ENCODE results near the gene HES3.

Gene HES3

GRCh38 chr1:6246497-6247467 is 2.8 kb downstream of the HES3 start:
- DNase-seq, result peak; percentile 70

DNA sequence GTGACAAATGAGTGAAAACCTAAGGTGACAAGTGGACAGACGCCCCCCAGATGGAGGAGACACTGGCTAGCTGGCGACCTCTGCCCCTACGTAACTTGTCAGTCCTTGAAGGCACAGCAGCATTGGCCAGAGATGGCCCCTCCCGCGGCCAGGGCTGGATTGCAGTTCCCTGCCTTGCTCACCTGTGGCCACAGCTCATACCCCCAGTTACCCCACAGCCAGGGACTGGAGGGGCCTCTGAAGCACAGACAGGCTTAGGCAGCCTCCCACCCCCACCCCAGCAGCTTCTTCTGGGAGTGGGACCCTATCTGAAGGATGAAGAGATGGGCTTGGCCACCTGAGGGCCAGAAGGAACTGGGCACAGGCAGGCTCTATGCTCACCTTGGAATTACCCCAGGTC is 3.7 kb downstream of the HES3 start:
- no peak for DNase-seq

DNA sequence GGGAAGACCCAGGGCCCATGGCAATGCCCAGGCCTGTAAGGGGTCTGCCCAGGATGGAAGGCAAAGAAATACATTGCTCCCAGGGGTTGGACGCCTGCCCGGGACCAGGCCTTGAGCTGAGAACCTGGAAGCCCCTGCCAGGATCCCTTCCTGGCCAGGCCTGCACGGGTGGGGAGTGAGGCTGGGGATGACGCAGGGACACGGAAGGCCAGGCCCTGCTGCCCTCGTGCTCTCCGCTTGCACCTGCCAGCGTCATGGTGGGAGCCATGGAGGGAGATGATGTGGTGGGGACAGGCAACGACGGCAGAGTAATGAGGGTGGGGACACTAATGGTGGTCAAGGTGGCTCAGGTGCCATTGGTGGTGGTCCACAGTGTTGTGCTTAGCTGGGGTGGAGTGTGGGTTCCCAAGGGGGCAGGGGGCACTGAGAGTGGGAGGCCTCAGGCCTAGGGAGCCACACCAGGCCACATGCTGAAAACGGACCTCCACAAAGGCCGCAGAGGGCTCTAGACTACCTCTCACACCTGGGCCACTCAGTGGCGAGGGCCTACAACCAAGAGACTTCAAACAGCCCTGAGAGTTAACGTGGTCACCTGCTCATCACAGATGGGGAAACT is 4.3 kb downstream of the HES3 start:
- DNase-seq, result no peak

- DNase-seq, result no peak
Measured at GRCh38 chr1:6248932-6249738, 5.2 kb downstream of the HES3 start.

DNA sequence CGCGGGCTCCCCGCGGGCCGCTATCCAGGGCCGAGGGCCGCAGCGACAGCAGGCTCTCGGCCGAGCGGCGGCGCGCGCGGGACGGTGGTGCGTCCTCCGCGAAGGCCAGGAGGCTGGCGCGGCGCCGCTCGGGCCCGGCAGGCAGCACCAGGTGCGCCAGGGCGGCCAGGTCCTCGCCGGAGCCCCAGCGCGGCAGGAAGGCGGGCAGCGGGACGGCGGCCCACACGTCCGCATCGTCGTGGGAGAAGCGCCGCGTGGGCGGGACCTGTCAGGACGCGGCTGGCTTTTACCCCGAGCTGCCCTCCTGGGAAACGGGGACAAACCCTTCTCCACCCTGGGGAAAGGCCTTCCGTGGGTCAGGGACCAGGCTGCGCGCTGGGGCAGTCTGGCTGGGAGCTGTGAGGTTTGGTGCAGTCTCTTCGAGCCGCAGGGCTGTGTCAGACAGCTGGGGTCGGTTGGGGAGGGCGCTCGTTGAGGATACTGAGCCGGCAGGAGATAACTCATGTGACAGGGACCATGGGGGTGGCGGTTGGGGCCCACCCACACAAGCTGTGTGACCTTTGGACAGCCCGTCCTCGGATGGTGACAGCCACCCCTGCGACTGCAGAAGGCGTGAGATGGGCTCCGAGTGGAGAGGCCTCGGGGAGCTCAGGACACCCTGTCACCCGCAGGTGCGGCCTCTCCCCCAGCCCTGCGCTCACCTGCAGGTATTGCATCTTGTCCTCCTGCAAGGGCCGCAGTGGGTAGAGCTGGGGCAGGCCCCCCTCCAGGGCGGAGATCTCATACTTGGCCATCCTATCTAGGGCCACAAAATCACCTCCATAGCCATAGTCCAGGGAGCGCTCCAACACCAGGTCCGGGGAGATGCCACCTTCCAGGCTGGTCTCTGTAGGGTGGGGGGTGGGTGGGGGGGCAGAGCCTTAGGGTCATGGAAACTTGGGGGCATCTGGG is 6.0 kb downstream of the HES3 start:
- no peak for DNase-seq

- no peak for DNase-seq
Measured at GRCh38 chr1:6251233-6251632, 7.3 kb downstream of the HES3 start.

GRCh38 chr1:6251681-6252373 is 7.8 kb downstream of the HES3 start:
- no peak for DNase-seq

DNA sequence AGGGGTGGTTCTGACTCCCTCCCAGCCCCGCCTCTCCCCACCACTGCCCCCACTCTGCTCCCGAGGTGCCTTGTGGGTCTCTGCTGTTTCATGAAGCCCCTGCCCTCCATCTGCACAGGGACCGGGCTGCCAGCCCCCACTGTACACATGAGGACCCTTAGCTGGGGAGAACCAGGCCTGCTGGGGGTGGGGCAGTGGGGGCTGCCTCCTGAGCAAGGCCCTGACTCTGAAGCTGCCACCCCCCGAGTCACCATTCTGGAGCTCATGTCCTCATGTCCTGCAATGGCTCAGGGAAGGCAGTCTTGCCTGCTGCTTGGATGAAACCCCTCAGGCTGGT is 8.4 kb downstream of the HES3 start:
- no peak for DNase-seq

GRCh38 chr1:6253380-6253779 is 9.4 kb downstream of the HES3 start:
- DNase-seq, result no peak

DNA sequence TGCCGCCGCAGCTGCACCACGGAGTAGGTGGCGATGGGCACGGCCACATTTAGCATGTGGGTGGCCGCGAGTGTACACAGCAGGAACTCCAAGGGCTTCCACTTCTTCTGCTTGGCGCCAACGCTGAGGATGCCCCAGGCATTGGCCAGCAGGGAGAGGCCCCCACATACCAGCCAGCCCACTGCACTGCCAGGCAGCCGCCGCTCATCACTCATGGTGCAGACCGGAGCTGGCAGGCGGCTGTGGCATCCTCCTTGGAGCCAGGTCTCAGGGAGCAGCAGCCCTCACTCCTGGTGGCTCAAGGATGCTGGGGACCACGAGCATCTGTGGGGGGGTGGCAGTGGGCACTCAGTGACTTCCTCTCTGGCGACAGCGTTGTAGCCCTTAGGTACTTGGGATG is 10.7 kb downstream of the HES3 start:
- no peak for DNase-seq

GRCh38 chr1:6256645-6257044 is 12.7 kb downstream of the HES3 start:
- no peak for DNase-seq

DNA sequence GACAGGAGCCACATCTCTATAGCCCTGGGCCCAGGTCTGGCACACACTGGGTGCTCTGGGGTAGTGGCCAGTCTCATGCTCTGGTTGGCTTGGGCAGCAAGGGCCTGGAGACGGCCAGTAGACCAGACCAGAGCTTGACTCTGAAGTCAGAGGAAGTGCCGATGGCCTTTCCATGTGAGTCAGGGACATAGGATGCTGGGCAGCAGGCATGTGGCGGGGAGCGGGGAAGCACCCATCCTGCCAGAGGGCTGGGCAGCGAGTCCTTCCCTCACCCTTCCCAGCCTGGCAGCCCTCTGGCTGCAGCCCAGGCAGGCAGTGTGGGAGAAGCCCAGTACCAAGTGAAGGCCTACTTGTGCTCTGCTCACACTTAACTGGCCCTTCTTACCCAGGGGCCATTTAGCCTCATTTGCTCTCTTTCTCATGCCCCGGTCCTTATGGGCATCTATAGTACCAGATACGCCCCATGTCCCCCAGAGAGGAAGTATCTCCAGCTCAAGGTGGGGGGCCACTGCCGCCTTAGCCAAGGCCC is 13.6 kb downstream of the HES3 start:
- no peak for DNase-seq

DNA sequence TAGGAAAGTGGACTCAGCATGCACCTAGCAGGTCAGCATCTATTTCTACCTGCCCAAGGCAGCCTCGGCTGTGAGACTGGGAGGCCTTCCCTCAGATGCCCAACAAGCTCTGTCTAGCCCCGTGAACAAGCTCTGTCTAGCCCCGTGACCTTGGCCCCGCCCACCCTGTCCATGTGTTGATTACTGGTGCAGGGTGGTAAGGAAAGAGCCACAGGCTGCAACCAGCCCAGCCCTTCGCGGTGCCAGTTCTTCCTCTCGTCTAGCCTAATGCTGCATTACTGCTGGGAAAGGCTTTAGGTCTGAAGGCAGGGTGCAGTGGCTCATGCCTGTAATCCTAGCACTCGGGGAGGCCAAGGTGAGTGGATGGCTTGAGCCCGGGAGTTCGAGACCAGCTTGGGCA is 14.7 kb downstream of the HES3 start:
- no peak for DNase-seq

GRCh38 chr1:6259491-6260362 is 15.7 kb downstream of the HES3 start:
- peak; percentile 70 for DNase-seq

GRCh38 chr1:6260433-6260934 is 16.5 kb downstream of the HES3 start:
- DNase-seq, result no peak

GRCh38 chr1:6260961-6261614 is 17.1 kb downstream of the HES3 start, which contains the start of gene GPR153:
TSS of gene GPR153 (minus strand) at chr1:6261098. CDS start at chr1:6254905, 6,193 bp downstream.
- peak; percentile 4 for DNase-seq

GRCh38 chr1:6261615-6261995 is 17.6 kb downstream of the HES3 start:
- DNase-seq, result no peak

DNA sequence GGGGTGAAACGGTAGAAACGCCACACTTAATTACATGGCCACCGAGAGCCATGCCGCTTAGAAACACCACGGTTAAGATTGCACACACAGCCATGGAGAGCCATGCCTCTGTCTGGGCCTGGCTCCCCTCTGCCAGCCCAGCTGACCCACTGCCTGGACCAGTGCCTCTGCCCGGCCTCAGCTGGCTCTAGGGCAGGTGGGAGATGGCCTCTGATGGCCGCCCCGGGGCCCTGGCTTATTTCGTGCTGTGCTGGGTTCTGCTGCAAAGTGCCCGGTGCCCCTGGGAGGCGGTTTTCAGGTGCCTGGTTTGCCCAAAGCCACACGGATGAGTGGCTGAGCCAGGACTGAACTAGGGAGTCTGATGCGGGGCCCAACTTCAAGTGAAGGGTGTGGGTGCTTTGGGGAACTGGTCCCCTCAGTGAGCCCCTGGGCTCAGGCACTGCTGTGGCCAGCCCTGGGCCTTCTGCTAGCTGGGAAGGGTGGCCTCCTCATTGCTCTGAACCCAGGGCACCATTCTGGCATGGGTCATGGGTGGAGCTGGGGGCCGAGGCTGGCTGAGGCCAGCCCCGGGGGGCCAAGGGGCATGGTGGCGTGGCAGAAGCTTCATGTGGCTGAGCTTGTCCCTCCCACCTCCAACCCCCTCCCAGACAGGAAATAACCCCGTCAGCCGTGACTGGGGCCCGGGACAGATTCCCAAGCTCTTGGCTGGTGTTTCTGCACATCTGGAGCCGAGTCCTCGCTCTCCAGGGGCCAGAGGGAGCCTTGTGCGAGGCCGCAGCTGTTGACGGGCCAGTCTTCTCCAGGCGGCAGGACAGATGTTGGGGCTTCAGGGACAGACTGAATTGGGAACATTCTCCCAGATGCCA is 18.8 kb downstream of the HES3 start:
- no peak for DNase-seq

DNA sequence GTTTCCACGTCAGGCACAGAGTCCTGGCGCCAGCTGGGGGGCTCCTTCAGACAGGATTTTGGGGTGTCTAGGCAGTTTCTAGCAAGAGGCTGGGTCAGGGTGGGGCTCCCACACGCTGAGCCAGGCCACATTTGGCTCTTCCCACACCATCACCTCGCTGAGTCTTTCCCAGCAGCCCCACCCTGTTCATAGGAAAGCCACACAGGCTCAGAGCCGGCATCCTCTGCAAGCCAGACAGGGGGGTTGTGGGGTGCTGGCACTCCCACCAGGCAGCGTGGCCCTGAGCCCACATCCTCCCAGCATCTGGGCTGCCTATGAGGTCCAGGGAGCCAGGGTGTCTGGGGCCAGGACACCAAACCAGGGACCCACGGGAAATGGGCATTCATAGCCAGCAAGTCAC is 19.7 kb downstream of the HES3 start:
- DNase-seq, result no peak
